AML-193 (cell line): Measurements from ENCODE around the gene RALGPS2.
"Not testable (repeated sequence)": the region's sequence is repeated elsewhere in the genome, so short reads cannot be mapped to it uniquely, and the experiment has no call there.

Source experiments
- DNase-seq, 2 experiments: peaks; one replicate each; lab custom pipeline; 2025; lab: John Stamatoyannopoulos, UW

RALGPS2 gene

GRCh38 chr1:178942285-178943198 lies 217.5 kb downstream of the RALGPS2 start:
- DNase-seq, result peak; percentile 56 to 79

GRCh38 chr1:178944729-178945128 lies 219.7 kb downstream of the RALGPS2 start:
- DNase-seq, result no peak

GRCh38 chr1:178945763-178946266 lies 220.8 kb downstream of the RALGPS2 start:
- no peak for DNase-seq

- no peak for DNase-seq
Observed at GRCh38 chr1:178946416-178946815, 221.4 kb downstream of the RALGPS2 start.

- DNase-seq, result no peak
Observed at GRCh38 chr1:178946855-178947676, 222.0 kb downstream of the RALGPS2 start.

- no peak for DNase-seq
Observed at GRCh38 chr1:178947677-178947981, 222.6 kb downstream of the RALGPS2 start.

- DNase-seq, result no peak
Observed at GRCh38 chr1:178948676-178949075, 223.6 kb downstream of the RALGPS2 start.

GRCh38 chr1:178949866-178950265 lies 224.8 kb downstream of the RALGPS2 start:
- not testable (repeated sequence) for DNase-seq

GRCh38 chr1:178951600-178951999 lies 226.6 kb downstream of the RALGPS2 start:
- DNase-seq, result no peak

GRCh38 chr1:178953034-178953433 lies 228.0 kb downstream of the RALGPS2 start:
- DNase-seq, result no peak

GRCh38 chr1:178953538-178954324 lies 228.7 kb downstream of the RALGPS2 start:
- no peak for DNase-seq

- DNase-seq, result no peak
Observed at GRCh38 chr1:178954325-178954690, 229.3 kb downstream of the RALGPS2 start.

GRCh38 chr1:178954937-178955336 lies 229.9 kb downstream of the RALGPS2 start:
- DNase-seq, result no peak

- no peak for DNase-seq
Observed at GRCh38 chr1:178955391-178955954, 230.4 kb downstream of the RALGPS2 start.

- no peak for DNase-seq
Observed at GRCh38 chr1:178958491-178958890, 233.4 kb downstream of the RALGPS2 start.

GRCh38 chr1:178959543-178960460 lies 234.8 kb downstream of the RALGPS2 start:
- DNase-seq, result no peak

GRCh38 chr1:178960482-178961240 lies 235.6 kb downstream of the RALGPS2 start:
- DNase-seq, result no peak

GRCh38 chr1:178961331-178961730 lies 236.3 kb downstream of the RALGPS2 start:
- no peak for DNase-seq

- no peak for DNase-seq
Observed at GRCh38 chr1:178961868-178962267, 236.8 kb downstream of the RALGPS2 start.
